ENCODE data around the gene DHCR24.

- TF ChIP-seq ZNF302 (tag by site-specific recombination; IDR thresholded peaks at IDR 0.05; ENCODE audit: low read depth) (no peak), ZNF585B (tag by site-specific recombination; IDR thresholded peaks at IDR 0.05) (no peak), ZBTB20 (tag by site-specific recombination; IDR thresholded peaks at IDR 0.05) (no peak), ZNF133 (tag by site-specific recombination; IDR thresholded peaks at IDR 0.05) (no peak), ZNF239 (tag by site-specific recombination; IDR thresholded peaks at IDR 0.05) (no peak), ZNF404 (tag by site-specific recombination; IDR thresholded peaks at IDR 0.05) (no peak), ZNF629 (tag by site-specific recombination; IDR thresholded peaks at IDR 0.05) (no peak), ZNF510 (tag by site-specific recombination; IDR thresholded peaks at IDR 0.05; ENCODE audit: insufficient replicate concordance) (no peak), ZBTB1 (tag by site-specific recombination; IDR thresholded peaks at IDR 0.05) (no peak)
- TF ChIP-seq, protein P1, sequence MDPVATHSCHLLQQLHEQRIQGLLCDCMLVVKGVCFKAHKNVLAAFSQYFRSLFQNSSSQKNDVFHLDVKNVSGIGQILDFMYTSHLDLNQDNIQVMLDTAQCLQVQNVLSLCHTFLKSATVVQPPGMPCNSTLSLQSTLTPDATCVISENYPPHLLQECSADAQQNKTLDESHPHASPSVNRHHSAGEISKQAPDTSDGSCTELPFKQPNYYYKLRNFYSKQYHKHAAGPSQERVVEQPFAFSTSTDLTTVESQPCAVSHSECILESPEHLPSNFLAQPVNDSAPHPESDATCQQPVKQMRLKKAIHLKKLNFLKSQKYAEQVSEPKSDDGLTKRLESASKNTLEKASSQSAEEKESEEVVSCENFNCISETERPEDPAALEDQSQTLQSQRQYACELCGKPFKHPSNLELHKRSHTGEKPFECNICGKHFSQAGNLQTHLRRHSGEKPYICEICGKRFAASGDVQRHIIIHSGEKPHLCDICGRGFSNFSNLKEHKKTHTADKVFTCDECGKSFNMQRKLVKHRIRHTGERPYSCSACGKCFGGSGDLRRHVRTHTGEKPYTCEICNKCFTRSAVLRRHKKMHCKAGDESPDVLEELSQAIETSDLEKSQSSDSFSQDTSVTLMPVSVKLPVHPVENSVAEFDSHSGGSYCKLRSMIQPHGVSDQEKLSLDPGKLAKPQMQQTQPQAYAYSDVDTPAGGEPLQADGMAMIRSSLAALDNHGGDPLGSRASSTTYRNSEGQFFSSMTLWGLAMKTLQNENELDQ (tag by site-specific recombination; IDR thresholded peaks at IDR 0.05; ENCODE audit: low read depth), result no peak
- TF ChIP-seq, protein P2, sequence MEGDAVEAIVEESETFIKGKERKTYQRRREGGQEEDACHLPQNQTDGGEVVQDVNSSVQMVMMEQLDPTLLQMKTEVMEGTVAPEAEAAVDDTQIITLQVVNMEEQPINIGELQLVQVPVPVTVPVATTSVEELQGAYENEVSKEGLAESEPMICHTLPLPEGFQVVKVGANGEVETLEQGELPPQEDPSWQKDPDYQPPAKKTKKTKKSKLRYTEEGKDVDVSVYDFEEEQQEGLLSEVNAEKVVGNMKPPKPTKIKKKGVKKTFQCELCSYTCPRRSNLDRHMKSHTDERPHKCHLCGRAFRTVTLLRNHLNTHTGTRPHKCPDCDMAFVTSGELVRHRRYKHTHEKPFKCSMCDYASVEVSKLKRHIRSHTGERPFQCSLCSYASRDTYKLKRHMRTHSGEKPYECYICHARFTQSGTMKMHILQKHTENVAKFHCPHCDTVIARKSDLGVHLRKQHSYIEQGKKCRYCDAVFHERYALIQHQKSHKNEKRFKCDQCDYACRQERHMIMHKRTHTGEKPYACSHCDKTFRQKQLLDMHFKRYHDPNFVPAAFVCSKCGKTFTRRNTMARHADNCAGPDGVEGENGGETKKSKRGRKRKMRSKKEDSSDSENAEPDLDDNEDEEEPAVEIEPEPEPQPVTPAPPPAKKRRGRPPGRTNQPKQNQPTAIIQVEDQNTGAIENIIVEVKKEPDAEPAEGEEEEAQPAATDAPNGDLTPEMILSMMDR (tag by site-specific recombination; IDR thresholded peaks at IDR 0.05), result no peak
- TF ChIP-seq, protein P3, sequence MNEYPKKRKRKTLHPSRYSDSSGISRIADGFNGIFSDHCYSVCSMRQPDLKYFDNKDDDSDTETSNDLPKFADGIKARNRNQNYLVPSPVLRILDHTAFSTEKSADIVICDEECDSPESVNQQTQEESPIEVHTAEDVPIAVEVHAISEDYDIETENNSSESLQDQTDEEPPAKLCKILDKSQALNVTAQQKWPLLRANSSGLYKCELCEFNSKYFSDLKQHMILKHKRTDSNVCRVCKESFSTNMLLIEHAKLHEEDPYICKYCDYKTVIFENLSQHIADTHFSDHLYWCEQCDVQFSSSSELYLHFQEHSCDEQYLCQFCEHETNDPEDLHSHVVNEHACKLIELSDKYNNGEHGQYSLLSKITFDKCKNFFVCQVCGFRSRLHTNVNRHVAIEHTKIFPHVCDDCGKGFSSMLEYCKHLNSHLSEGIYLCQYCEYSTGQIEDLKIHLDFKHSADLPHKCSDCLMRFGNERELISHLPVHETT (tag by site-specific recombination; IDR thresholded peaks at IDR 0.05), result no peak
Measured at GRCh38 chr1:54806931-54807611, 79.9 kb downstream of the DHCR24 start.

All from HEK293 (cell line).